Measurements from ENCODE around the gene LRRN1. TPM values are rescaled to one million over a fixed set of nuclear protein-coding genes. Genes with fewer than 3 reads are reported as not detected.

The LRRN1 gene
- polyA plus RNA-seq, 1 donor from 2014 or later: 24.5 TPM

GRCh38 chr3:3776607-3777006 lies 22.6 kb upstream of the LRRN1 start:
- no peaks in the 10 kb centered on the region for H4K20me1 ChIP-seq (ENCODE audit: insufficient read depth)
- H3F3A ChIP-seq (ENCODE audit: insufficient read depth, low read length, poor library complexity, severe bottlenecking): no peaks in the 10 kb centered on the region
- H3K27ac ChIP-seq (ENCODE audit: low read length): no peak overlapping the region
- H3K27me3 ChIP-seq (ENCODE audit: insufficient read depth, low read depth, low read length): no peaks in the 10 kb centered on the region
- H3K9me2 ChIP-seq (ENCODE audit: insufficient read depth, low read length): no peaks in the 10 kb centered on the region
- no peak overlapping the region for H3K4me3 ChIP-seq (ENCODE audit: low read length)
- H3K9ac ChIP-seq (ENCODE audit: low read length): no peak overlapping the region
- peaks cover 8% of the 10 kb centered on the region for H3K9me3 ChIP-seq (ENCODE audit: low read length)
- no peak overlapping the region for H2AFZ ChIP-seq (ENCODE audit: low read depth, low read length)
- H3K4me2 ChIP-seq (ENCODE audit: low read length): no peak overlapping the region
- no peaks in the 10 kb centered on the region for H3K79me2 ChIP-seq (replicated peaks; ENCODE audit: insufficient read depth, low read length)
- H3K36me3 ChIP-seq (ENCODE audit: insufficient read depth, low read length): no peaks in the 10 kb centered on the region
- TF ChIP-seq EP300 (conservative IDR thresholded peaks at IDR 0.05; ENCODE audit: poor library complexity, severe bottlenecking) (no peak), CTCF (IDR thresholded peaks at IDR 0.05; ENCODE audit: poor library complexity, severe bottlenecking) (no peak), SMC3 (conservative IDR thresholded peaks at IDR 0.05; ENCODE audit: poor library complexity) (no peak), RAD21 (conservative IDR thresholded peaks at IDR 0.05) (no peak), REST (IDR thresholded peaks at IDR 0.05; ENCODE audit: borderline replicate concordance) (no peak), MXI1 (conservative IDR thresholded peaks at IDR 0.05; ENCODE audit: poor library complexity, severe bottlenecking) (no peak), POLR2AphosphoS5 (IDR thresholded peaks at IDR 0.05) (no peak), EZH2 (IDR thresholded peaks at IDR 0.05; ENCODE audit: borderline replicate concordance, insufficient read depth, low read length, poor library complexity, severe bottlenecking) (no peak), TAF1 (IDR thresholded peaks at IDR 0.05; ENCODE audit: low read depth) (no peak)

- H3K9ac ChIP-seq (ENCODE audit: low read length): no peak overlapping the region
- H3K79me2 ChIP-seq (replicated peaks; ENCODE audit: insufficient read depth, low read length): no peaks in the 10 kb centered on the region
- no peak for TF ChIP-seq MXI1 (conservative IDR thresholded peaks at IDR 0.05; ENCODE audit: poor library complexity, severe bottlenecking)
- TF ChIP-seq RAD21 (conservative IDR thresholded peaks at IDR 0.05): no peak
- TF ChIP-seq CTCF (IDR thresholded peaks at IDR 0.05; ENCODE audit: poor library complexity, severe bottlenecking): no peak
- TF ChIP-seq POLR2AphosphoS5 (IDR thresholded peaks at IDR 0.05): no peak
- TF ChIP-seq EP300 (conservative IDR thresholded peaks at IDR 0.05; ENCODE audit: poor library complexity, severe bottlenecking): no peak
- TF ChIP-seq REST (IDR thresholded peaks at IDR 0.05; ENCODE audit: borderline replicate concordance): no peak
- no peak for TF ChIP-seq TAF1 (IDR thresholded peaks at IDR 0.05; ENCODE audit: low read depth)
- no peak for TF ChIP-seq EZH2 (IDR thresholded peaks at IDR 0.05; ENCODE audit: borderline replicate concordance, insufficient read depth, low read length, poor library complexity, severe bottlenecking)
- no peak for TF ChIP-seq SMC3 (conservative IDR thresholded peaks at IDR 0.05; ENCODE audit: poor library complexity)
- H3K36me3 ChIP-seq (ENCODE audit: insufficient read depth, low read length): no peaks in the 10 kb centered on the region
- H3K27me3 ChIP-seq (ENCODE audit: insufficient read depth, low read depth, low read length): no peaks in the 10 kb centered on the region
- H3K9me3 ChIP-seq (ENCODE audit: low read length): peaks cover 8% of the 10 kb centered on the region
- no peaks in the 10 kb centered on the region for H3K9me2 ChIP-seq (ENCODE audit: insufficient read depth, low read length)
- no peak overlapping the region for H3K4me2 ChIP-seq (ENCODE audit: low read length)
- H3K27ac ChIP-seq (ENCODE audit: low read length): no peak overlapping the region
- no peaks in the 10 kb centered on the region for H3F3A ChIP-seq (ENCODE audit: insufficient read depth, low read length, poor library complexity, severe bottlenecking)
- no peak overlapping the region for H2AFZ ChIP-seq (ENCODE audit: low read depth, low read length)
- no peaks in the 10 kb centered on the region for H4K20me1 ChIP-seq (ENCODE audit: insufficient read depth)
- H3K4me3 ChIP-seq (ENCODE audit: low read length): no peak overlapping the region
These were observed 21.0 kb upstream of the LRRN1 start for GRCh38 chr3:3778216-3778615.

Data from neural cell (in vitro differentiated cells).